ENCODE results near the gene PGLYRP2.
A peak's percentile ranks its signal among the peaks of the same experiment; 100 is the strongest.

PGLYRP2 gene

DNA sequence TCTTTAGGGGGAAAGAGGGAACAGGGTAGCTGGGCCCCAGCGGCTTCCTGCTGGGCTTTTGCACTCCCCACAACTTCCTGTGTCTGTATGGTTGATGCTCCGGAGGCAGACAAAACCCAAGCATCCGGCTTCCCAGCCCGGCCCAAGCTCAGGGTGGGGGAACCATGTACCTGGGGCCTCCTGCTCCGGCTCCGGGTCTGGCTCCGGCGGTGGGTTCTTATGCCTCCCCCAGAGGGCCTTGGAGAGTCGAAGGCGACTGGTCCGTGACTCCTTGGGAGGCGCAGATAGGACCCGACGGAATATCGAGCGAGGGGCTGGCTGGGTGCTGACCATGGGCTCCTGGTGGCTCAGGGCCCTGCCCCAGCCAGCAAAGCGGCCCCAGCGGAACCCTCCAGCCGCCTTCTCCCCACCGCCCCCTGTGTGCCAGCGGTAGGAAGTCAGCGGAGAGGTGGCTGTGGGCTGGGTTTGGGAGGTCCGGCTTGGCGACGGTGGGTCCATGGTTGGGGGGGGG is 15.4 kb downstream of the PGLYRP2 start:
- Histone ChIP-seq H3K36me3 (ENCODE audit: insufficient read depth, low read length) (peaks cover 32% of the 10 kb centered on the region), H3K79me2 (ENCODE audit: insufficient read depth, low read length) (peaks cover 16% of the 10 kb centered on the region), H3K27ac (ENCODE audit: low read length) (peak overlapping the region; percentile 94), H3K9me3 (ENCODE audit: insufficient read depth, low read length, severe bottlenecking) (no peaks in the 10 kb centered on the region), H3K4me1 (ENCODE audit: insufficient read depth, low read length) (peaks cover 48% of the 10 kb centered on the region), H3K27me3 (ENCODE audit: insufficient read depth, low read length, poor library complexity) (no peaks in the 10 kb centered on the region), H2AFZ (ENCODE audit: low read depth, low read length) (peak overlapping the region; percentile 88), H3K4me2 (ENCODE audit: insufficient read depth, low read length) (peak overlapping the region; percentile 87), H3K9ac (ENCODE audit: low read depth, low read length) (peak overlapping the region; percentile 98), H4K20me1 (ENCODE audit: insufficient read depth, low read length) (no peaks in the 10 kb centered on the region), H3K4me3 (ENCODE audit: low read depth in 1 of 2, low read length in 2 of 2) (peak overlapping the region; percentile 83 to 95)
- DNase-seq (peak; percentile 91), ATAC-seq (ENCODE audit: insufficient read depth, low read depth) (peak; percentile 88)
- TF ChIP-seq EZH2 (IDR thresholded peaks at IDR 0.05; ENCODE audit: borderline replicate concordance, low read depth, low read length, severe bottlenecking) = no peak
- TF ChIP-seq, protein P1, sequence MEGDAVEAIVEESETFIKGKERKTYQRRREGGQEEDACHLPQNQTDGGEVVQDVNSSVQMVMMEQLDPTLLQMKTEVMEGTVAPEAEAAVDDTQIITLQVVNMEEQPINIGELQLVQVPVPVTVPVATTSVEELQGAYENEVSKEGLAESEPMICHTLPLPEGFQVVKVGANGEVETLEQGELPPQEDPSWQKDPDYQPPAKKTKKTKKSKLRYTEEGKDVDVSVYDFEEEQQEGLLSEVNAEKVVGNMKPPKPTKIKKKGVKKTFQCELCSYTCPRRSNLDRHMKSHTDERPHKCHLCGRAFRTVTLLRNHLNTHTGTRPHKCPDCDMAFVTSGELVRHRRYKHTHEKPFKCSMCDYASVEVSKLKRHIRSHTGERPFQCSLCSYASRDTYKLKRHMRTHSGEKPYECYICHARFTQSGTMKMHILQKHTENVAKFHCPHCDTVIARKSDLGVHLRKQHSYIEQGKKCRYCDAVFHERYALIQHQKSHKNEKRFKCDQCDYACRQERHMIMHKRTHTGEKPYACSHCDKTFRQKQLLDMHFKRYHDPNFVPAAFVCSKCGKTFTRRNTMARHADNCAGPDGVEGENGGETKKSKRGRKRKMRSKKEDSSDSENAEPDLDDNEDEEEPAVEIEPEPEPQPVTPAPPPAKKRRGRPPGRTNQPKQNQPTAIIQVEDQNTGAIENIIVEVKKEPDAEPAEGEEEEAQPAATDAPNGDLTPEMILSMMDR (IDR thresholded peaks at IDR 0.05; ENCODE audit: borderline replicate concordance, extremely low read depth, low read length, poor library complexity, severe bottlenecking) = peak; percentile 14

DNA sequence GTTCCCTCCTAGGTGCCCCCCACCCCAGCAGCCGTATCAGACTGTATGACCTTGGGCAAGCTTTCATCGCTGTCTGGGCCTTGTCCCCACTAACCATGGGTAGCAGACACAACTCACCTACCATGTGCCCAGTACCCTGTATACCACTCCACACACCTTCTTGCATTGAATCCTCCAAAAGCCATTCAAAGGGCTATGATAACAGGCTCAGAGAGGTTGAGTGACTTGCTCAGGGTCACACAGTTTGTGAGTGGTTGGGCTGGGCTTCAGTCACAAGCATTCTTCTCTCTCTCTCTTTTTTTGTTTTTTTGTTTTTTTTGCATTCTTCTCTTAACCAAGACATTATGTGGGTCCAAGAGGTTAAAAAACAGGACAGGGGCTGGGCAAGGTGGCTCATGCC is 17.6 kb downstream of the PGLYRP2 start:
- DNase-seq = no peak
- H3K4me2 ChIP-seq (ENCODE audit: insufficient read depth, low read length) = no peak overlapping the region
- H2AFZ ChIP-seq (ENCODE audit: low read depth, low read length) = no peak overlapping the region
- no peak overlapping the region for H3K9ac ChIP-seq (ENCODE audit: low read depth, low read length)
- H3K27ac ChIP-seq (ENCODE audit: low read length) = peak overlapping the region; percentile 17; the same call in 1 of the 2 replicates
- peaks cover 36% of the 10 kb centered on the region for H3K4me1 ChIP-seq (ENCODE audit: insufficient read depth, low read length)
- peaks cover 16% of the 10 kb centered on the region for H3K79me2 ChIP-seq (ENCODE audit: insufficient read depth, low read length)
- peaks cover 48% of the 10 kb centered on the region for H3K36me3 ChIP-seq (ENCODE audit: insufficient read depth, low read length)
- no peaks in the 10 kb centered on the region for H4K20me1 ChIP-seq (ENCODE audit: insufficient read depth, low read length)
- ATAC-seq (ENCODE audit: insufficient read depth, low read depth) = no peak
- no peaks in the 10 kb centered on the region for H3K9me3 ChIP-seq (ENCODE audit: insufficient read depth, low read length, severe bottlenecking)
- TF ChIP-seq EZH2 (IDR thresholded peaks at IDR 0.05; ENCODE audit: borderline replicate concordance, low read depth, low read length, severe bottlenecking) = no peak
- TF ChIP-seq, protein P1 (IDR thresholded peaks at IDR 0.05; ENCODE audit: borderline replicate concordance, extremely low read depth, low read length, poor library complexity, severe bottlenecking) = no peak
- H3K27me3 ChIP-seq (ENCODE audit: insufficient read depth, low read length, poor library complexity) = no peaks in the 10 kb centered on the region
- no peak overlapping the region for H3K4me3 ChIP-seq (ENCODE audit: low read depth in 1 of 2, low read length in 2 of 2)

DNA sequence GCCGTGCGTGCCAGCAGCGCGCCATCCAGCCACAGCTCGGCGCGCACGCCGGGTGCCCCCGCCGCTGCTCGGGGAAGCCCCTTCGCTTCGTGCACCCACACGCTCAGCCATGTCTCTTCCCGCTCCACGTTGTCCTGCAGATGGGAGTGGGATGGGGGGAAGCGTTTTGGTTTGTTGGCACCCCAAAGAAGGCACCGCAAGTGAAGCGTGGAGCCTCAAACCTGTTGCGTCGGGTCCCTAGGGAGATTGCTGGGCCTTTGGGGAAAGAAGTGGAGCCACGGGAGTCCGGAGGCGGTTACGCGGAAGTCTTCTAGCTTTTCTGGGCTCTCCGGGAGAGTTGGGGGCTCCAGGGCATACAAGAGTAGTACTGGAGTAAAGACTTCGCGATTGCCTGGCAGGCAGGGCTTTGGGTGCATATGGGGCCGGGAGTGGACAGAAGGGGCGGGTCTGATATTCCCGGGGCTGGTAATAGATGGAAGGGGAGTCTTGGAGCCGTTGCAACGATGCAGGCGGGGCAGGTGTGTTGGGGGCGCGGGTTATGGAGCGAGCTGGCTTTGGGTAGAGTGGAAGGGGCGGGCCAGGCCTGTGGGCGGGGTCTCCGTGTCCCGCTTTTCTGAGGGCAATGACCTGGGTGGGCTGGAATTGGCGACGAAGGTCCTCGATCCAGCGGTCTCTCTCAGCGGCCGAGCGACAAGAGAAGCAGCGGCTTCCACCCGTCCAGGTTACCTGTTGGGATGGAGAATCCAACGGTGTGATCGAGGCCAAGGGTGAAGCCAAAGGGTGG is 21.4 kb downstream of the PGLYRP2 start:
- Histone ChIP-seq H3K36me3 (ENCODE audit: insufficient read depth, low read length) (peaks cover 80% of the 10 kb centered on the region), H3K9ac (ENCODE audit: low read depth, low read length) (no peak overlapping the region), H3K4me1 (ENCODE audit: insufficient read depth, low read length) (peaks cover 7% of the 10 kb centered on the region), H4K20me1 (ENCODE audit: insufficient read depth, low read length) (0 out of 2 replicates have a peak, but pooled peaks cover 4% of the 10 kb centered on the region), H3K4me3 (ENCODE audit: low read depth in 1 of 2, low read length in 2 of 2) (no peak overlapping the region), H3K9me3 (ENCODE audit: insufficient read depth, low read length, severe bottlenecking) (no peaks in the 10 kb centered on the region), H3K4me2 (ENCODE audit: insufficient read depth, low read length) (no peak overlapping the region), H3K27me3 (ENCODE audit: insufficient read depth, low read length, poor library complexity) (no peaks in the 10 kb centered on the region), H2AFZ (ENCODE audit: low read depth, low read length) (no peak overlapping the region), H3K79me2 (ENCODE audit: insufficient read depth, low read length) (peaks cover 6% of the 10 kb centered on the region; the same call in 1 of the 2 replicates), H3K27ac (ENCODE audit: low read length) (no peak overlapping the region)
- ATAC-seq (ENCODE audit: insufficient read depth, low read depth) (no peak), DNase-seq (no peak)
- TF ChIP-seq EZH2 (IDR thresholded peaks at IDR 0.05; ENCODE audit: borderline replicate concordance, low read depth, low read length, severe bottlenecking) = no peak
- TF ChIP-seq, protein P1 (IDR thresholded peaks at IDR 0.05; ENCODE audit: borderline replicate concordance, extremely low read depth, low read length, poor library complexity, severe bottlenecking) = no peak
